GM21360 (cell line): Measurements from ENCODE around the gene MCF2L2.

Experiments used
- ATAC-seq: cut with Tn5 transposase; IDR thresholded peaks from one replicate; pipeline ENCODE4 v1.9.1; 2021; ENCODE audit warnings: mild to moderate bottlenecking, moderate library complexity; ENCODE audit not compliant: unreplicated experiment

Gene MCF2L2

GRCh38 chr3:183269345-183269744, 159.1 kb downstream of the MCF2L2 start:
- ATAC-seq, result no peak

GRCh38 chr3:183268366-183268765, 160.1 kb downstream of the MCF2L2 start:
- no peak for ATAC-seq

- no peak for ATAC-seq
Measured at GRCh38 chr3:183267140-183267539, 161.3 kb downstream of the MCF2L2 start.

GRCh38 chr3:183266454-183266853, 162.0 kb downstream of the MCF2L2 start:
- ATAC-seq, result no peak

GRCh38 chr3:183265834-183266417, 162.5 kb downstream of the MCF2L2 start:
- ATAC-seq, result no peak

GRCh38 chr3:183265157-183265642, 163.2 kb downstream of the MCF2L2 start:
- no peak for ATAC-seq

- no peak for ATAC-seq
Measured at GRCh38 chr3:183264268-183264667, 164.2 kb downstream of the MCF2L2 start.

GRCh38 chr3:183262875-183263378, 165.5 kb downstream of the MCF2L2 start:
- ATAC-seq, result no peak

- no peak for ATAC-seq
Measured at GRCh38 chr3:183261151-183261724, 167.2 kb downstream of the MCF2L2 start.

- no peak for ATAC-seq
Measured at GRCh38 chr3:183260167-183260904, 168.1 kb downstream of the MCF2L2 start.

- ATAC-seq, result no peak
Measured at GRCh38 chr3:183259621-183260020, 168.8 kb downstream of the MCF2L2 start.

- no peak for ATAC-seq
Measured at GRCh38 chr3:183259087-183259486, 169.3 kb downstream of the MCF2L2 start.

- no peak for ATAC-seq
Measured at GRCh38 chr3:183255348-183255730, 173.1 kb downstream of the MCF2L2 start.

GRCh38 chr3:183254487-183255347, 173.7 kb downstream of the MCF2L2 start:
- ATAC-seq, result no peak

GRCh38 chr3:183253528-183254486, 174.6 kb downstream of the MCF2L2 start:
- ATAC-seq, result no peak

GRCh38 chr3:183252973-183253527, 175.4 kb downstream of the MCF2L2 start, which contains the start of gene B3GNT5:
B3GNT5 (plus strand) TSS chr3:183253253; CDS start chr3:183269799, 16,546 bp downstream.
- ATAC-seq, result no peak

- no peak for ATAC-seq
Measured at GRCh38 chr3:183252118-183252782, 176.2 kb downstream of the MCF2L2 start.

GRCh38 chr3:183249006-183249718, 179.3 kb downstream of the MCF2L2 start:
- no peak for ATAC-seq
